HG03103 (cell line): ENCODE results near the gene IQGAP3.
"Not testable (repeated sequence)": the region's sequence is repeated elsewhere in the genome, so short reads cannot be mapped to it uniquely, and the experiment has no call there.

Source experiments
- ATAC-seq: cut with Tn5 transposase; IDR thresholded peaks from one replicate; pipeline ENCODE4 v1.9.1; 2021; ENCODE audit warnings: low read depth; ENCODE audit not compliant: unreplicated experiment

The IQGAP3 gene

DNA sequence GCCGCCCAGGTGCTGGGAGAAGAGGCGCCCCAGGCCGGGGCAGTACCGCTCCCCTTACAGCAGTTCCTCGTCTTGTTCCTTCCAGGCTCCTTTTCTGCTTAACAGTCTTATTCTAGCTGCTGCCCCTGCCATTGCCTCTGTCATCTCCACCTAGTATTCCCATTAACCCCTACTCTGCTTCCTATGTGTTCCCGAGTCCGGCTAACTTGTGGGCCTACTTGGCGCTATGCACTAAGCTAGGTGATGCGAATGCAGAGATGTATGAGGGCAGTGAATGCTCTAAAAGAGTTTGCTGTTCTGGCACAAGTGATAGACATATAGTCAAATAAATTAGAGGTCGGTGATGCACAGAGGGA lies 276 bp upstream of the IQGAP3 start:
- no peak for ATAC-seq

DNA sequence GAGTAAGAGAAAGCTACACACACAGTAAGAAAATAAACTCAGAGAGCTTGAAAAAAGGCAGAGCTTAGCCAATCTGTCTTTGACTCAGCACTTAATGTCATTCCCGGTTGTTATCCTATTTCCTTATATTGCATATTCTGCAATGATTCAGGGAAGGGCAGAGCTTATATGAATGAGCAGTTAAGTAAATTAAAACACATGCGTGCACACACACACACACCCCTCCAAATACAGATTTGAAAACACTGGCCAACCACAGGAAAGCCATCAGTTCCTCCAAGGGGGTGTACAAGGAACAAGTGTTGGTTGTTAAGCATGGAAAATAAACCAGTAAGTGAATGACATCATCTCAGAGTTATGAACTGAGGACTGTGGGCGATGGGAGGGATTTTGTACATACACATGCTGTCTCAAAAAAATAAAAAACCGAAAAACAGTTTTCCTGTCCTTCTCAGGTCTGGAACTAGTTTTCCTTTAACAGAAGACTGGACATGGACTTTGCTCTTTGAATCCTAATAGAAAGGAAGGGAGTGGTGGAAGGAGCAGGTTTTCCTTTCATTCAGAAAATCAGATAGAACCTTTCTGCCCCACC lies 1.0 kb downstream of the IQGAP3 start:
- ATAC-seq = no peak

DNA sequence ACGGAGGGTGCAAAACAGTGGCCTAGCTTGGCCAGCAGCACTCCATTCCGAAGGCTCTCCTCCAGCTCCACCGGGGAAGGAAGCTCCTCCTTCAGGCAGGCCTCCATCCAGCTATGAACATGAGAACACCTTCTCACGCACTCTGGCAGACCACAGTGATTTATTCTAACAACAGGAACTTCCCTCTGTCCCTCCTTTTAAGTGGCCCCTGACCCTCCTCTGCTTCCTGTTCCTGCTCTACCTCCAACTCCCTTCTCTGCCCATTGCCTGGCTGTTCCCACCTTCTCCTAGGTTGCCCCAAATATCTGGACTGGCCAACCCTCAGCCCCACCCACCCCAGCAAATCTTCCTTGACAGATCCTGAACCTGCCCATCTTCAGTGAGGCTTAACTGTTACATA lies 5.9 kb downstream of the IQGAP3 start:
- no peak for ATAC-seq

GRCh38 chr1:156565519-156565918 lies 6.8 kb downstream of the IQGAP3 start:
- no peak for ATAC-seq

- no peak for ATAC-seq
These were observed 11.7 kb downstream of the IQGAP3 start for GRCh38 chr1:156560585-156561163.

- no peak for ATAC-seq
These were observed 12.5 kb downstream of the IQGAP3 start for GRCh38 chr1:156559797-156560385.

DNA sequence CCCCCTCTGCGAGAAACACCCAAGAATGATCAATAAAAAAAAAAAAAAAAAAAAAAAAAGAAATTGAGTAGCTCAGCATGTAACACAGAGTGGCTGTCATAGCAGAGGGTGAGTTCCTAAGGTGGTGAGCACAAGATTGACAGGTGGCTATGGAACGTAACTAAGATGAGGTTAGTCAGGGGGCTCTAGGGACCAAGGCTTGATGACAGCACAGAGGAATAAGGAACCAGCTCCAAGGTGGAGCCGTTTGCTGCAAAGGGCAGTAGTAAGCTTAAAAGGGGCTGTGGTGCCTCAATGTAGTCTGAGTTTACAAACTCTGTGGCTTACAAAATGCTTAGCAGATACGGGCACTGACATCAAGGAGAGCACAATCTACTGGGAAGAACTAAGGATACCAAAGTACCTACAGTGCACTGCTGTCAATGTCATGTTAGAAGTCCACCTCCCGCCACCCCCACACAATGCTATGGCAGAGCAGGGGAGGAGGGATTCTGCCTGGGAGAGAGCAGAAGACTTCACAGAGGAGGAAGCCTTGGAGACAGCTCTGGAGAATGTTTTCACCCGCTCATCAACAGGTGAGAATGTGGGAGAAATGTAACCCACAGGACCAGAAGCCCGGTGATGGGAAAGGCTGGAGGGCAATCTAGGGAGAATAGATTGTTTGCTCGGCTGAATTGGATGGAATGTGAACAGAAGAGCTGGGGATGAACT lies 13.1 kb downstream of the IQGAP3 start:
- no peak for ATAC-seq

- no peak for ATAC-seq
These were observed 16.0 kb downstream of the IQGAP3 start for GRCh38 chr1:156556354-156556753.

- no peak for ATAC-seq
These were observed 16.6 kb downstream of the IQGAP3 start for GRCh38 chr1:156555715-156556114.

GRCh38 chr1:156554971-156555370 lies 17.4 kb downstream of the IQGAP3 start:
- no peak for ATAC-seq

DNA sequence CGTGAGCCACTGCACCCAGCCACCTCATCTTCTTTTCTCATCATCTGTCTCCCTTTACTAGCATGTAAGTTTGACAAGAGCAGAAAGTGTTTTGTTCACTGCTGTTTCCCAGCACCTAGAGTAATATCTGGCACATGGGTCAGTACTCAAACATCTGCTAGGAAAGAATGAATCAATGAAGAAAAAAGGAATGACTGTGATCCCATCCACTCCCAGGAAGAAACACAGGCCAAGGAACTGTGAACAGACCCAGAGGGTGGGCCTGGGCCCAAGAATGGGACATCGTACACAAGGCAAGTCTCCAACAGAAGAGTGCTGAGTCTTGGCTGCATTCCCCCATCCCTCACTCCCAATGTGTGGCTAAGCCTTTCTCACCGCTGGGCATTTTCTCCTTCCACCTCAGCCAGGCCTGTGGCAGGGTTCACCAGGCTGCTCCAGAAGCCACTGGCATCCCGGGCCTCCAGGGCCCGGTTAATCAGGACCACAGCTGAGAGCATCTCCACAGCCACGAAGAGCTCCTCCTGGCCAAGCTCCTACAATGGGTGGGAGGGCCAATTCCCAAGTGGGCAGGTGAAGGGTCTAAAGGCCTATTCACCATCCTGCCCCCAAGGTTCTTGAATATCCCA lies 18.4 kb downstream of the IQGAP3 start:
- ATAC-seq = no peak

GRCh38 chr1:156552937-156553336 lies 19.4 kb downstream of the IQGAP3 start:
- ATAC-seq = not testable (repeated sequence)

DNA sequence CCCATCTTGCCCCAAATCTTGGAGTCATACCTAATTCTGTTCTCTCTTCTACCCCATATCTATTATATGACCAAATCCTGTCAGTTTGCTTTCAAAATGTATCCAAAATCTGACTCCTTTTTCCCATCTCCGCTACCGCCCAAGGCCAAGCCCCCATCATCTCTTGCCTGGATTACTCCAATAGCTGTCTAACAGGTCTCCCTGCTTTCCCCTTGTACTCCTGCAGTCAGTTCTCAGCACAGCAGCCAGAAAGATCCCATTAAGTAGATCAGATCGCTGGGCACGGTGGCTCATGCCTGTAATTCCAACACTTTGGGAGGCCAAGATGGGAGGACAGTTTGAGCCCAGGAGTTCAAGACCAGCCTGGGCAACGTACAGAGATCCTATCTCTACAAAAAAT lies 19.8 kb downstream of the IQGAP3 start:
- no peak for ATAC-seq

DNA sequence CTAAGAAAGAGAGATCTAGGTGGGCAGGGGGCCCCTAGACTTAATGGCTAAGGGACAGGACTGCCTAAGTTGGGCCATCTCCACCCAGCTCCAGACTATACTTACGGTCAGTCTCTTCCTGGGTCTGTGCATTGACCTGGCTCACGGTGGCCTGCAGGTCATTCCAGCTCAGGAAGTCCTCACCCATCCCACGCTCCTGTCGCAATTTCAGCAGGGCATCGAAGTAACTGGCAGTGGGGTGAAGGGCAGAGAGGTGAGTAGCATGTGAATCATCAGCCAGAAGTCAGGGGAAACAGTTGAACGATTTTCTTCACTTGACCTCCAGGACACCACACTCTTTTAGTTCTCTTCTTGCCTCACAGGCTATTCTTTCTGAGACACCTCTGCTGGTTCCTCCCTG lies 20.5 kb downstream of the IQGAP3 start:
- no peak for ATAC-seq

- ATAC-seq = no peak
These were observed 21.2 kb downstream of the IQGAP3 start for GRCh38 chr1:156551066-156551643.

GRCh38 chr1:156550346-156550745 lies 22.0 kb downstream of the IQGAP3 start:
- no peak for ATAC-seq

GRCh38 chr1:156549831-156550230 lies 22.5 kb downstream of the IQGAP3 start:
- no peak for ATAC-seq

DNA sequence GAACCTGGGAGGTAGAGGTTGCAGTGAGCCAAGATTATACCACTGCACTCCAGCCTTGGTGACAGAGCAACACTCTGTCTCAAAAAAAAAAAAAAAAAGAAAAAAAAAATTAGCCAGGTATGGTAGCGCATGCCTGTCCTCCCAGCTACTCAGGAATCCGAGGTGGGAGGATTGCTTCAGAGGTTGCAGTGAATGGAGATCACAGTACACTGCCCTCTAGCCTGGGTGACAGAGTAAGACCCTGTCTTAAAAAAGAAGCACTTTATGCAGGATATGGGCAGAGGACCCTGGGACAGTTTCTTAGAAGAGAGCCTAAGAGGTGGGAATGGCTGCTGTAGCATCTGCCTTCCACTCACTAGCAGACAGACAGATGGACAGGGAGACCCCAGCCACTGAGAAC lies 23.0 kb downstream of the IQGAP3 start:
- ATAC-seq = no peak

GRCh38 chr1:156547982-156548381 lies 24.4 kb downstream of the IQGAP3 start:
- ATAC-seq = no peak

- ATAC-seq = no peak
These were observed 24.9 kb downstream of the IQGAP3 start for GRCh38 chr1:156547434-156547833.

DNA sequence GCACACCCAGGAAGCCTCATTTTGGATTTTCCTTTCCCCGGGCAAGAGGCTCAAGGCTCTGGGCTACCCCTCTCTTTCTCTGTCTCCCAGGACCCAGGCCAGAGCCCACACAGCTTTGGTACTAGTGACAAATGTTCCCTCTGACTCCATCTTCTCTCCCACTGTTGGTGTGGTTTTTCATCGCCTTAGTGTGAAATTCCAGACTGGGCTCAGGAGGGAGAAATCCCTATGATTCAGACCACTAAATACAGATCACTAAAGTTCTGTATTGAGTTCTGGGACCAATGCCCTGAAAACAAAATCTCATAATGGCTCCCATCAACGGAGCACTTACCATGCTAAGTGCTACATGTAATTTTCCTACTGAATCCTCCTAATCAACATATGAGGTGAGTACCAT lies 26.1 kb downstream of the IQGAP3 start:
- no peak for ATAC-seq
